HG03565 (cell line): ENCODE results near the gene RBM12.

Experiments
- ATAC-seq: cut with Tn5 transposase; IDR thresholded peaks from one replicate; pipeline ENCODE4 v1.9.1; 2021; ENCODE audit warnings: mild to moderate bottlenecking, moderate library complexity; ENCODE audit not compliant: unreplicated experiment

Gene RBM12

GRCh38 chr20:35602851-35603495 lies 61.7 kb downstream of the RBM12 start:
- ATAC-seq = no peak

- no peak for ATAC-seq
Observed at GRCh38 chr20:35601990-35602389, 62.7 kb downstream of the RBM12 start.

- ATAC-seq = no peak
Observed at GRCh38 chr20:35600993-35601973, 63.4 kb downstream of the RBM12 start.

GRCh38 chr20:35600176-35600992 lies 64.3 kb downstream of the RBM12 start:
- ATAC-seq = no peak

- no peak for ATAC-seq
Observed at GRCh38 chr20:35599776-35600120, 65.0 kb downstream of the RBM12 start.
